GM12801 (cell line): Measurements from ENCODE around the gene PPRC1.

ENCODE experiments used
- CTCF ChIP-seq: IDR thresholded peaks from one replicate; pipeline ENCODE4 v1.5.1; 2011; ENCODE audit warnings: control low read depth; ENCODE audit not compliant: insufficient read length; ENCODE audit errors: extremely low read depth

The PPRC1 gene

GRCh38 chr10:102131286-102132170 lies 1.3 kb upstream of the PPRC1 start:
- TF ChIP-seq CTCF = no peak

GRCh38 chr10:102132193-102132562 lies 662 bp upstream of the PPRC1 start:
- TF ChIP-seq CTCF = no peak

GRCh38 chr10:102133373-102134195 lies 744 bp downstream of the PPRC1 start:
- TF ChIP-seq CTCF = no peak

GRCh38 chr10:102134416-102134815 lies 1.6 kb downstream of the PPRC1 start:
- TF ChIP-seq CTCF = no peak

GRCh38 chr10:102135956-102136526 lies 3.2 kb downstream of the PPRC1 start:
- no peak for TF ChIP-seq CTCF

GRCh38 chr10:102139281-102140110 lies 6.7 kb downstream of the PPRC1 start:
- no peak for TF ChIP-seq CTCF
